G401 (cell line): ENCODE data around the gene PLA2G2E. TPM values are rescaled to one million over a fixed set of nuclear protein-coding genes. Genes with fewer than 3 reads are reported as not detected.
"Not testable (repeated sequence)": the region's sequence is repeated elsewhere in the genome, so short reads cannot be mapped to it uniquely, and the experiment has no call there.

Source experiments
- DNase-seq: peaks from one replicate; pipeline ENCODE4 v3.0.0-alpha.2; 2015; ENCODE audit warnings: low spot score
- in situ Hi-C: cut with HindIII; loops from 2 replicates; pipeline ENCODE4 v1.10.0; 2016; ENCODE audit warnings: low sequenced_read_pairs, mixed read lengths
- total RNA-seq: library from RNA; depleted of rRNA; stranded (reverse); fragments of >200 nt; shearing (Covaris generic); gene quantifications from 2 replicates; pipeline ENCODE4 v1.2.3, GENCODE V29; 2014; rRNA removed

PLA2G2E gene
- total RNA-seq, 1 experiment from 2014 or later, result not detected

DNA sequence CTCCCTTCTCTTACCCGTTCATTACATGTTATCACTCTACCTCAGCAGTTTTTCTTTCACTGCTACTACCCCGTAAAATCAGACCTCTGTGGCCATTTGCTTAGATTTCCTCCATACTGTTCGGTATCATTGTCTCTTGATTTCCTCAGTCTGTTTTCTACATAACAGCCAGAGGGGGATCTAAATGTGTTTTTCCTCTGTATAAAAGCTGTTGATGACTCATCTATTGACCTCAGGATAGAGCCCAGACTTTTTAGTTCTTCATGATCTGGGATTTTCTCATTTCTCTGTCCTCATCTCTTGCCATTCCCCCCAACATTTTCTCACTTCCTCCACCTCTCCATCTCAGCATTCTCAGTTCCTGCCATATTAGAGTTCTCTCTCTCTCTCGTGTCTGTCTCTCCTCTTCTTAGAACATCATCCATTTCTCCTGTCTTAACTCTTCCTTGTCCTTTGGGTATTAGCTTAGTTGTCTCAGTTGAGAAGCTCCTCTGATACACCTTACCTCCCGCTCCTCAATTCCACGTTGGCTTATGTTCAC lies 30.7 kb downstream of the PLA2G2E start:
- in situ Hi-C loops, result no loop called here
- DNase-seq, result no peak

DNA sequence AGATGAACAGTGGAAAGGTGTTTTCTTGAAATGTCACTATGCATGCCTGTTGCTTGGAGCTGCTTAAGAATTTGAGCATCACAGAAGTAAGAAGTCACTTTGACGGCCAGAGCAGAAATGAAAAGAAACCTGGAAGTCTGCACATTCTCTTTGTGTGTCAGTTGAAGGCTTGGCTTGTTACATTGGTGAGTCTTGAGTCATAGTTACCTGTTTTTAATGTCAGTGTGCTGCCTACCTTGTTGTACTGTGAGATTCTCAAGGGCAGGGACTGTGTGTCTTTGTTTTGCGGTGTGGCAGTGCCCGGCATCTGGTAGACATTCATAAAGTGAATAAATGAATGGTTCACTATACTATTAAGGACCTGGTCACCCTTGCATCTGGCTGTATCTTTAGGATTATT lies 31.3 kb downstream of the PLA2G2E start:
- in situ Hi-C loops, result no loop called here
- DNase-seq, result no peak

- DNase-seq, result no peak
- in situ Hi-C loops, result no loop called here
Measured at GRCh38 chr1:19889656-19890055, 33.8 kb downstream of the PLA2G2E start.

DNA sequence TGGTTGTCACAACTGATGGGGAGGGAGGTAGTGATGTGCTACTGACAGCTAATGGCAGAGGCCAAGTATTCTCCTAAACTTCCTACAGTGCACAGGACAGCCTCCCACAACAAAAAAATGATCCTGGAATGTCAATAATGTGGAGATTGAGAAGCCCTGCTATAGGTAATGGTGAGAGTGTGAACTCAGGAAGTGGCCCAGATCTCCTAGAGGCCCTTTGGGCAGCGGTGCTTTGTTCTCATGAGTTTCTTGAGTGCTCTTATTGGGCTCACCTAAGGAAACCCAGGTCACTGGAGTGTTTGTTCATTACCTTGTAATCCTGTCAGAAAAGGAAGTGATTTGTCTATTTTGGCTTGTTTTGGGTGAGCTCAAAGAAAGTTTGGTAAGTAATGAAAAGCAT lies 35.3 kb downstream of the PLA2G2E start:
- DNase-seq, result no peak
- in situ Hi-C loops, result no loop called here

- DNase-seq, result no peak
- in situ Hi-C loops, result no loop called here
Measured at GRCh38 chr1:19885821-19886220, 37.6 kb downstream of the PLA2G2E start.

- no peak for DNase-seq
- in situ Hi-C loops, result no loop called here
Measured at GRCh38 chr1:19884312-19884711, 39.1 kb downstream of the PLA2G2E start.

DNA sequence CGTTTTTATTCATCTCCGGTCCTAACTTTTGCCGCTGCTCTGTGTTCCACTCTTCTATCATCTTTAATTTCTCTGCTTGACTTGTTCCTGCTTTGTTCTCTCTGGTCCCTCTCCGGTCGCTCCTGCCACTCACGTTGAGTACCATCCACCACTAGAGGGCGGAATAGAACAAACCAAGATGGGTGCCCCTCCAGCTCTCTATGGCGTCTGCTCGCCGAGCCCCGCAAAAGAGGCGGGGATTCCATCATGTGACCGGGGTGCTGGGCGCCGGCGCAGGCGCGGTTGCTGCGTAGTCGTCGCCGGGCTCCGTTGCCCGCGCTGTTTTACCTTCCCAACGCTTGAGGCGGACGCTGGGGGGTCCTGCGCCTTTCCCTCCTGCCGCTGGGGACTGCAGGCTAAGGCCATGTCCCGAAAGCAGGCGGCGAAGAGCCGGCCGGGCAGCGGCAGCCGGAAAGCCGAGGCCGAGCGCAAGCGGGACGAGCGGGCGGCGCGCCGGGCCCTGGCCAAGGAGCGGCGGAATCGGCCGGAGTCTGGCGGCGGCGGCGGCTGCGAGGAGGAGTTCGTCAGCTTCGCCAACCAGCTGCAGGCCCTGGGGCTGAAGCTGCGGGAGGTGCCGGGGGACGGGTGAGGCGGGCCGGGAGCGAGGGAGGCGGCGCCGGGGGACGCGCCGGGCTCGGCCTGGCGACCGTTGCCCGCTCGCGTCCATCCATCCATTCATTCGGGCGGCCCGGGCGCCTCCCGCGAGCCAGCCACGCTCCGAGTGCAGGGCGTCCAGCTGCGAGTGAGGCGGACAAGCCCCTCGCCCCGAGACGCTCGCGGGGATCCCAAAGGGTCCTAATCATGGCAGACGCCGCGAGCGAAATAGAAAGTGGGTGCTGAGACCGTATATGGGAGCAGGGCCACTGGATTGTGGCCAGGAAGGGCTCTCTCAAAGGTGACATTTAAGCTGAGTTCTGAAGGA lies 41.0 kb downstream of the PLA2G2E start, which contains the start of gene OTUD3:
Gene OTUD3, plus strand, starts transcription at position 285 of the 961 bp plus-strand sequence. Its CDS starts 119 bp downstream, at position 404.
- in situ Hi-C loops, result no loop called here
- DNase-seq, result peak; percentile 98

DNA sequence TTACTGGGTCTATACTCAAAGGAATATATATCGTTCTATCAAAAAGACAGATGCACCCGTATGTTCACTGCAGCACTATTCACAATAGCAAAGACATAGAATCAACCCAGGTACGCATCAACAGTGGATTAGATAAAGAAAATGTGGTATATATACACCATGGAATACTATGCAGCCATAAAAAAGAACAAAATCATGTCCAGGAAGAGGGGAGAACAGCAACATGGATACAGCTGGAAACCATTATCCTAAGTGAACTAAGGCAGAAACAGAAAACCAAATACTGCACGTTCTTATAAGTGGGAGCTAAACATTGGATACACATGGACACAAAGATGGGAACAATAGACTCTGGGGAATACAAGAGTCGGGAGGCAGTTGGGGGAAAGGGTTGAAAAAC lies 42.6 kb downstream of the PLA2G2E start:
- in situ Hi-C loops, result not testable (repeated sequence)

GRCh38 chr1:19879661-19880060 lies 43.8 kb downstream of the PLA2G2E start:
- no peak for DNase-seq
- in situ Hi-C loops, result no loop called here

More for the DNA sequence above, 42.6 kb downstream of the PLA2G2E start:
- not testable (repeated sequence) for DNase-seq

GRCh38 chr1:19879227-19879626 lies 44.2 kb downstream of the PLA2G2E start:
- in situ Hi-C loops, result no loop called here
- DNase-seq, result no peak

- no peak for DNase-seq
- in situ Hi-C loops, result no loop called here
Measured at GRCh38 chr1:19878637-19878985, 44.8 kb downstream of the PLA2G2E start.

DNA sequence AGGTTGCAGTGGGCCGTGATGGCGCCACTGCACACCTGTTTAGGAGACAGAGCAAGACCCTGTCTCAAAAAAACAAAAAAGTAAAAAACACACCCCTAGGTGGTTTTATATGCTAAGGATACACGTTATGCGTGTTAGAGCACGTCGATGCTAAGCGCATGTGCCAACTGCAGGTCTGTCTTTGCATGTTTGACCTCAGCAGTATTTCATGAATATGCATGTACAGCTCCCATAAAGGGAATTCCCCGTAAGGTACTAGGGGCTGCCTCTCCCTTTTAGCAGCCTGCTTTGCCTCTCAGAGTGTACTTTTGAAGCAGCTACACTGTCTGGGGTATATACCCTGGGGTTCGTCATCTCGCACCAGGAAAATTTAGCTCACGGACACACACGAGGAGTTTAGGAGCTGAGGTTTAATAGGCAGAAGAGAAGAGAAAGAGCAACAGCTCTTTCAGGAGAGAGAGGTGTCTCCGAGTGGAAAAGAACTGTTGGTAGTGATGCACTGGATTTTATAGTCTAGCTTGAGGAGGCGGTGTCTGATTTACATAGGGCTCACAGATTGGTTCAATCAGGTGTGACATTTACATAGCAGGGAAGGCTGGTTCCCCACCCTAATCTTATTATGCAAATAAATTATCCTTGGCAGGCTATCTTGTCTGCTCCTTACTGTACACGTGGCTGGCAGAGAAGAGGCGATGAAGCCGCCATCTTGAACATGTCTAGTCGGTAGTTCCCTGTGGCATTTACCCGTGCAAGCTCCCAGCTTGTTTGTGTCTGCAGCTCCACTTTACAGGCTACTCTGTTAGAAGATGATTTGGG lies 45.4 kb downstream of the PLA2G2E start:
- DNase-seq, result peak; percentile 30
- in situ Hi-C loops, result no loop called here

DNA sequence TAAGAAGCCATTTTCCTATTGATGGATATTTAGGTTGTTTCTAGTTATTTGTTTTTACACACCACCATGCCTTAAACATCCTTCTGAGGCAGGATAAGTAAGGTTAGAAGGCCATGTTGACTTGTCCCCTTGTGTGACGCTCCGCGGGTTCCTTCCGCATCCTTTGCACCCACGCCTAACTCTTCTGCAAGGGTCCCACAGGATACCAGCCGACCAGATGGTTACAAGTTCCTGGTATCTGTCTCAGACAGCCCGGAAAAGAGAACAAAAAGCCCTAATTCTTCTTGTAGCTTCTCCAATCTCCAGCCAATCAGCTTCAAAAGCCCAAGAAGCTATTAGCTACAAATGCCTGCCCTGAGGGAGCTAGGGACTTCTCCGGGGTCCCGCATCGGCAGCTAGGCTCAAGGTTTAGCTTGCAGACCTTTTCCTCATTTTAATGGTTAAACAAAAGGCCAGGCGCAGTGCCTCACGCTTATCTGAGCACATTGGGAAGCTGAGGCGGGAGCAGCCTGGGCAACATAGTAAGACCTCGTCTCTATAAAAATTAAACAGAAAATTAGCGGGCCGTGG lies 46.2 kb downstream of the PLA2G2E start:
- in situ Hi-C loops, result no loop called here

DNA sequence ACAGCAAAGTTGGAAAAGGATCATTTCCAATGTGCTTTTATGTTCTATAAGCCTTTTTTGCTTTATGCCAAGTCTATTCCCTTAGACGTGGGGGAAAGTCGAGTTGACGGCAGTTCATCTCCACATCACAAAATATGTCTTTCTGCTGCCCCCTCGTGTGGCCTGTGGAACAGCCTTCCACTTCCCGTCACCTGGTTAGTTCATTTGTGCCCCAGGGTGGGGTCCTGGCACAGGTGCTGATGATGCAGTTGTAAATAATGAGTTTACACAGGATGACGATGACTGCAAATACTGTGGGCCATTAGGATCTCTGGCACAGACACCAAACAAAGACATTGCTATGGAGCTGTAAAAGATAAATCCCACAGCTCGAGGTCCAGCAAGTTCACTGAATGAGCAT lies 51.2 kb downstream of the PLA2G2E start:
- in situ Hi-C loops, result no loop called here

More for the DNA sequence above, 46.2 kb downstream of the PLA2G2E start:
- DNase-seq, result no peak

More for the DNA sequence above, 51.2 kb downstream of the PLA2G2E start:
- DNase-seq, result no peak

Other genes with a start within 250 kb of the PLA2G2E start
- 10.1 and 12.6 TPM in 2 replicates for gene TMCO4, start 123.7 kb downstream of the PLA2G2E start, total RNA-seq
- gene RNF186, start 108.3 kb downstream of the PLA2G2E start, total RNA-seq, result not detected in 2 replicates
- 4.4 and 8.8 TPM in 2 replicates for gene OTUD3, start 41.2 kb downstream of the PLA2G2E start, total RNA-seq
- not detected in 2 replicates for gene PLA2G2A, start 56.0 kb upstream of the PLA2G2E start, total RNA-seq
- gene PLA2G5, start 146.6 kb upstream of the PLA2G2E start, total RNA-seq, result not detected in 2 replicates
- not detected in 2 replicates for gene PLA2G2D, start 195.9 kb upstream of the PLA2G2E start, total RNA-seq
- not detected in 2 replicates for gene PLA2G2F, start 215.7 kb upstream of the PLA2G2E start, total RNA-seq